ENCODE measurements around the gene QRFPR. TPM values are rescaled to one million over a fixed set of nuclear protein-coding genes. Genes with fewer than 3 reads are reported as not detected.

QRFPR gene
- total RNA-seq, 4 donors from 2014 or later = 0.31 TPM; not detected in 3

DNA sequence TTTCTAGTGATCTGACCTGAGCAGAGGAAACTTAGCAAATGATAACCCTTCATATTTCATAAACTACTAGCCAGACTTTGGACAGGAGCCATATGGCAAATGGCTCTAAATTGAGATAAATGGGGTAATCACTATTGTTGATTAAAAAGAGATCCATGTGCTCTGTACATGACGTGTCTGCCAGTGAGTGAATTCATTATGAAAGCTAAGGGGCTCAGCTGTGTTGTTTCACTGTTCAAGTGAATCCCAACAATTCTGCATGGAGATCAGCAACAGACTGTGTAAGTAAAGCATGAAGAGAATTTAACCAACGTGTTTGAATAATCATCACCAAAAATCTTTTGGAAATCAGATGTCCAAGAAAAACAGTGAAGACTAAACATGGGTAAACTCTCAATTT is 9.5 kb upstream of the QRFPR start:
- Histone ChIP-seq H3K27ac (no peak overlapping the region), H3K36me3 (no peaks in the 10 kb centered on the region), H3K9me3 (no peaks in the 10 kb centered on the region), H3K27me3 (peaks cover 3% of the 10 kb centered on the region), H3K4me3 (no peak overlapping the region), H3K4me1 (no peaks in the 10 kb centered on the region)
- TF ChIP-seq POLR2AphosphoS5 (IDR thresholded peaks at IDR 0.05) = no peak
- no peak for TF ChIP-seq POLR2A (IDR thresholded peaks at IDR 0.05)
- no peak for TF ChIP-seq EP300 (IDR thresholded peaks at IDR 0.05)
- WGBS, 2 donors (ENCODE audit: low coverage in 1 of 2) = 23 to 25% methylated on average over 2 of the region's 2 CpGs
- no peak for ATAC-seq

DNA sequence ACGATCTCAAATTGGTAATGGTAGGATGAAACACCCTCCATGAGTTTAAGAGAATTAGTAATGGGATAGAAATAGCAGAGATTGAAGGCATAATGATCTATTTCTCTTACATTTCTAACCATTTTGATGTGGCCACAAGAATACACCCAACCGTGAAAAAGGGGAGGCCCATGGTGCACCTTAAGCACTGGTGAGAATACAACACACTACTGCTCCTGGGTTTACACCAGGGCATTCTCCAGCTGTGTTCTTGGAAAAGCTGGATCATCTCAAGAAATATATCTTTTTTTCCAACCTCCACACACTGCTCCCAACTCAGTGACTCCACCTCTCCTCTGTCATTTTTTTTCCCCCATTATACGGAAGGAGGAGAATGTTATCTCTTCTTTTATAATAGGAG is 1.5 kb downstream of the QRFPR start:
- Histone ChIP-seq H3K27me3 (peaks cover 59% of the 10 kb centered on the region), H3K4me1 (peaks cover 0 to 12% (median 3%) of the 10 kb centered on the region in 3 donors), H3K36me3 (no peaks in the 10 kb centered on the region), H3K4me3 (no peak overlapping the region), H3K9me3 (no peaks in the 10 kb centered on the region), H3K27ac (no peak overlapping the region)
- no peak for ATAC-seq
- TF ChIP-seq POLR2AphosphoS5 (IDR thresholded peaks at IDR 0.05) = no peak
- no peak for TF ChIP-seq POLR2A (IDR thresholded peaks at IDR 0.05)
- TF ChIP-seq, protein P1, sequence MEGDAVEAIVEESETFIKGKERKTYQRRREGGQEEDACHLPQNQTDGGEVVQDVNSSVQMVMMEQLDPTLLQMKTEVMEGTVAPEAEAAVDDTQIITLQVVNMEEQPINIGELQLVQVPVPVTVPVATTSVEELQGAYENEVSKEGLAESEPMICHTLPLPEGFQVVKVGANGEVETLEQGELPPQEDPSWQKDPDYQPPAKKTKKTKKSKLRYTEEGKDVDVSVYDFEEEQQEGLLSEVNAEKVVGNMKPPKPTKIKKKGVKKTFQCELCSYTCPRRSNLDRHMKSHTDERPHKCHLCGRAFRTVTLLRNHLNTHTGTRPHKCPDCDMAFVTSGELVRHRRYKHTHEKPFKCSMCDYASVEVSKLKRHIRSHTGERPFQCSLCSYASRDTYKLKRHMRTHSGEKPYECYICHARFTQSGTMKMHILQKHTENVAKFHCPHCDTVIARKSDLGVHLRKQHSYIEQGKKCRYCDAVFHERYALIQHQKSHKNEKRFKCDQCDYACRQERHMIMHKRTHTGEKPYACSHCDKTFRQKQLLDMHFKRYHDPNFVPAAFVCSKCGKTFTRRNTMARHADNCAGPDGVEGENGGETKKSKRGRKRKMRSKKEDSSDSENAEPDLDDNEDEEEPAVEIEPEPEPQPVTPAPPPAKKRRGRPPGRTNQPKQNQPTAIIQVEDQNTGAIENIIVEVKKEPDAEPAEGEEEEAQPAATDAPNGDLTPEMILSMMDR (IDR thresholded peaks at IDR 0.05) = no peak
- no peak for TF ChIP-seq EP300 (IDR thresholded peaks at IDR 0.05)
- 83 to 94% methylated on average over 2 to 3 of the region's 3 CpGs for WGBS, 2 donors (ENCODE audit: low coverage in 1 of 2)

DNA sequence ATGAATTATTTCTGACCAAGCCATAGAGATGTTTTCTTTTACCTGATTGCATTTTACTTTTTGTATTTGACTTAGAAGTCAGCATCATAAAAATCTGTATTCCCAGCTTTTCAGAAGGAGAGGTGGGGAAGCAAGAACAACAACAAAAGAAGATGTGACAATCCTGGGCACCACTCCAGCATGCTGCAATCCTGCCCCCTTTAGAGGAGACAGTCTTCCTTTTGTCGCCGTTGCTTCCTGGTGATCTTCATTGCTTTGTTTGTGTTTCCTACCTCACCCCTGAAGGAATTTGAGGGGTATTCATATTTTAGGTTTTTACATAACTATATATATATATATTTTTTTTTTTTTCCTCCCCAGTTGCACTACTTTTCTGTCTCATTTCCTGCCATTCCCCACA is 3.7 kb downstream of the QRFPR start:
- ATAC-seq = no peak
- H3K27me3 ChIP-seq = peaks cover 48% of the 10 kb centered on the region
- H3K9me3 ChIP-seq = no peaks in the 10 kb centered on the region
- TF ChIP-seq, protein P1 (IDR thresholded peaks at IDR 0.05) = no peak
- TF ChIP-seq EP300 (IDR thresholded peaks at IDR 0.05) (no peak), POLR2A (IDR thresholded peaks at IDR 0.05) (no peak), POLR2AphosphoS5 (IDR thresholded peaks at IDR 0.05) (no peak)
- H3K4me3 ChIP-seq = no peak overlapping the region
- peaks cover 0 to 12% (median 3%) of the 10 kb centered on the region in 3 donors for H3K4me1 ChIP-seq
- 52 to 61% methylated on average over 2 of the region's 2 CpGs for WGBS, 2 donors (ENCODE audit: low coverage in 1 of 2)
- no peak overlapping the region for H3K27ac ChIP-seq
- H3K36me3 ChIP-seq = no peaks in the 10 kb centered on the region

DNA sequence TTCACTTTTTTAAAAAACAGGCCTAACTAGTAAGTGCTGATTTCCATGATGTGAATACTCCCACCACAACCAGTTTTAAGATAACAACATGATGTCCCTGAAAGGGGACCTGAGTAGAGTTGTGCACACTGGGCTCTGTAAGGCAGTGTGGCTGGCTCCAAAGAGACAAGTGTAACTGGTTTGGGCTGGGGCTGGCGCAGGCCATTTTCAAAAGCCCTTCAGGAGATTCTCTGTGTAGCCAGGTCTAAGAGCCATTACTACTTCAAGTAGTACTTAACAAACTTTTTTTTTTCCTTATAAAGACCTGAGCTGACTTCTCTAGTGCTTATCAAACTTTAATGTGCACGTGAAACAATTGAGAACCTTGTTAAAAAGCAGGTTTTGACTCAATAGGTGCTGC is 4.3 kb downstream of the QRFPR start:
- WGBS, 2 donors (ENCODE audit: low coverage in 1 of 2) = 87 to 90% methylated on average over 2 of the region's 2 CpGs
- Histone ChIP-seq H3K4me1 (peaks cover 0 to 12% (median 3%) of the 10 kb centered on the region in 3 donors), H3K36me3 (no peaks in the 10 kb centered on the region), H3K4me3 (no peak overlapping the region), H3K9me3 (no peaks in the 10 kb centered on the region), H3K27me3 (peaks cover 43% of the 10 kb centered on the region), H3K27ac (no peak overlapping the region)
- TF ChIP-seq POLR2A (IDR thresholded peaks at IDR 0.05) (no peak), EP300 (IDR thresholded peaks at IDR 0.05) (no peak), POLR2AphosphoS5 (IDR thresholded peaks at IDR 0.05) (no peak)
- TF ChIP-seq, protein P1 (IDR thresholded peaks at IDR 0.05) = no peak
- no peak for ATAC-seq

DNA sequence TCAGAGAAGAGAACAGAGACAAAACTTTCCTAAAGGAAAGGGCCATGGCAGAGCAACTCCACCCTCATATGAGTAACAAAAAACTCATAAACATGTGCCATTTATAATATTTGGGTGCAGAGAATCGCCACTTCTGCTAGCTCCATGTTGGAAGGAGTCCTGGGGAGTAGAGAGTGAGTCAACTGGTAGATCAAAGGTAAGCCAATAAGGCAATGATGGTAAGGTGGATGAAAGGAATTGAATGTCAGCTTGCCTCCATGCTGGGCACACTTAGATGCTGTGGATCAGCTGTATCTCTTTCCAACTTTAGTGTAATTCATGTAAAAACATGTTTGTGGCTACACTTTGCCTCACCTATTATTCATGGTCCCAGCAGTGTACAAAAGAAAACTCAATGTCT is 4.7 kb downstream of the QRFPR start:
- Histone ChIP-seq H3K27me3 (peaks cover 39% of the 10 kb centered on the region), H3K27ac (no peak overlapping the region), H3K4me1 (peaks cover 0 to 12% (median 3%) of the 10 kb centered on the region in 3 donors), H3K9me3 (no peaks in the 10 kb centered on the region), H3K4me3 (no peak overlapping the region), H3K36me3 (no peaks in the 10 kb centered on the region)
- TF ChIP-seq, protein P1 (IDR thresholded peaks at IDR 0.05) = no peak
- no peak for TF ChIP-seq POLR2AphosphoS5 (IDR thresholded peaks at IDR 0.05)
- no peak for TF ChIP-seq POLR2A (IDR thresholded peaks at IDR 0.05)
- no peak for TF ChIP-seq EP300 (IDR thresholded peaks at IDR 0.05)
- WGBS, 2 donors (ENCODE audit: low coverage in 1 of 2) = 79 to 83% methylated on average over 1 of the region's 1 CpG
- ATAC-seq = no peak

Data from gastroesophageal sphincter (tissue), 4 donors.